Activated B cell treated with CpG ODN at 0.5 μM for 24 hours (primary cell): ENCODE measurements around the gene RNF126. TPM values are rescaled to one million over a fixed set of nuclear protein-coding genes. Genes with fewer than 3 reads are reported as not detected.
"Not testable (repeated sequence)": the region's sequence is repeated elsewhere in the genome, so short reads cannot be mapped to it uniquely, and the experiment has no call there.

Experiments used
- ATAC-seq: fragments of 200-7000 bp; cut with Tn5 transposase; one replicate; pipeline ENCODE4 v1.10.0; 2021; ENCODE audit warnings: low read depth, mild to moderate bottlenecking, moderate library complexity
- CTCF ChIA-PET: fragments of 350-600 bp; sonication (Branson Sonifier 250); formaldehyde crosslinking; loops from one replicate; lab custom pipeline; 2021; ENCODE audit warnings: antibody characterized with exemption; lab: Charles Lee
- POLR2A ChIA-PET: fragments of 350-600 bp; sonication (Branson Sonifier 250); formaldehyde crosslinking; loops from one replicate; lab custom pipeline; 2021; ENCODE audit warnings: antibody characterized with exemption; lab: Charles Lee
- DNase-seq: peaks from one replicate; pipeline ENCODE4 v3.0.0; 2022
- H3K27ac Mint-ChIP-seq: one replicate; pipeline ENCODE4 v1.8.0; 2020; ENCODE audit warnings: mixed read lengths
- H3K27me3 Mint-ChIP-seq: one replicate; pipeline ENCODE4 v1.8.0; 2021; ENCODE audit warnings: mixed read lengths
- H3K36me3 Mint-ChIP-seq: one replicate; pipeline ENCODE4 v1.8.0; 2021; ENCODE audit warnings: low read depth, mixed read lengths
- H3K4me1 Mint-ChIP-seq: one replicate; pipeline ENCODE4 v1.8.0; 2021; ENCODE audit warnings: mixed read lengths
- H3K4me3 Mint-ChIP-seq: one replicate; pipeline ENCODE4 v1.8.0; 2020; ENCODE audit warnings: mild to moderate bottlenecking, mixed read lengths
- H3K9me3 Mint-ChIP-seq: one replicate; pipeline ENCODE4 v1.8.0; 2020; ENCODE audit warnings: mixed read lengths
- intact Hi-C: fragments of 100-400 bp; cut with micrococcal nuclease; formaldehyde crosslinking; loops from one replicate; pipeline ENCODE4 v1.15.1; 2024
- total RNA-seq: library from RNA; stranded (reverse); gene quantifications from 2 replicates; pipeline ENCODE4 v1.2.3, GENCODE V29; 2022
- TF ChIP-seq, protein P1 (sequence below): fragments of 200-600 bp; IDR thresholded peaks from one replicate; pipeline ENCODE4 v1.8.0; 2022; ENCODE audit warnings: antibody characterized with exemption, mild to moderate bottlenecking

The RNF126 gene
- total RNA-seq, 1 donor from 2014 or later = 82.7 TPM

DNA sequence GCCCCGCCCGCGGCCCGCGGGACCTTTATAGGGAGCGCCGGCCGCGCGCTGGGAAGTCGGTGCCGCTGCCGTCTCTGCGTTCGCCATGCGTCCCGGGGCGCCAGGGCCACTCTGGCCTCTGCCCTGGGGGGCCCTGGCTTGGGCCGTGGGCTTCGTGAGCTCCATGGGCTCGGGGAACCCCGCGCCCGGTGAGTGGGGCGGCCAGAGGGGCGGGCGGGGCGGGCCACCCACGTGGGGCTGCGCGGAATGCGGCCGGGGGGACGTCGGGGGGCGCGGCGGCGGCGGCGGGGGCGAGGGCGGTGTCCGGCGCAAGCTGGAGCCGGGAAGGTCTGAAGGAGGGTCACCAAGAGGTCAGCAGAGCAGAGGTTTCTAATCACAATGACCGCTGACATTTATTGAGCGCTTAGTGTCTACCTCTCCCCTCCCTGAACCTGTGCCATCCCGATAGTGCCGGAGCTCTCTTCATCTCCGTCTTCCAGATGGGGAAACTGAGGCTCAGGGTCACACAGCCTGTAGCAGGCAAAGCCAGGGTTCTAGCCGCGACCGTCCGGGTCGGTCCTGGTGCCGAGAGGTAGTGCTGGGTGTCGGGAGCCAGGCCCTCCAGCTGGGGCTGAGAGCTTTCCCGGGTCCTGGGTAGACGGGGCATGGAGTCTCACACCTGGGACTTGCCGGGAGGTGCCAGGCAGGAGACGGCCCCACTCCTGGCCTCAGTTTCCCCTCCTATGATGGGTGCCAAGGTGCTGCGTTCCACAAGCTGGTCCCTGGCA is 13.5 kb upstream of the RNF126 start, which contains the start of gene FSTL3:
FSTL3 (plus strand) TSS at position 54 of the 767 bp plus-strand sequence; CDS start at position 86, 32 bp downstream.
- peaks cover 1% of the 10 kb centered on the region for H3K36me3 Mint-ChIP-seq
- intact Hi-C loops = no loop called here
- POLR2A ChIA-PET = interaction anchor here (0.6 to 0.8 kb wide), 2 partner anchors 13 to 240 kb away, joined by 3 to 4 read pairs; no protein-coding TSS in a partner anchor
- TF ChIP-seq, protein P1, sequence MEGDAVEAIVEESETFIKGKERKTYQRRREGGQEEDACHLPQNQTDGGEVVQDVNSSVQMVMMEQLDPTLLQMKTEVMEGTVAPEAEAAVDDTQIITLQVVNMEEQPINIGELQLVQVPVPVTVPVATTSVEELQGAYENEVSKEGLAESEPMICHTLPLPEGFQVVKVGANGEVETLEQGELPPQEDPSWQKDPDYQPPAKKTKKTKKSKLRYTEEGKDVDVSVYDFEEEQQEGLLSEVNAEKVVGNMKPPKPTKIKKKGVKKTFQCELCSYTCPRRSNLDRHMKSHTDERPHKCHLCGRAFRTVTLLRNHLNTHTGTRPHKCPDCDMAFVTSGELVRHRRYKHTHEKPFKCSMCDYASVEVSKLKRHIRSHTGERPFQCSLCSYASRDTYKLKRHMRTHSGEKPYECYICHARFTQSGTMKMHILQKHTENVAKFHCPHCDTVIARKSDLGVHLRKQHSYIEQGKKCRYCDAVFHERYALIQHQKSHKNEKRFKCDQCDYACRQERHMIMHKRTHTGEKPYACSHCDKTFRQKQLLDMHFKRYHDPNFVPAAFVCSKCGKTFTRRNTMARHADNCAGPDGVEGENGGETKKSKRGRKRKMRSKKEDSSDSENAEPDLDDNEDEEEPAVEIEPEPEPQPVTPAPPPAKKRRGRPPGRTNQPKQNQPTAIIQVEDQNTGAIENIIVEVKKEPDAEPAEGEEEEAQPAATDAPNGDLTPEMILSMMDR = no peak
- no peak for DNase-seq
- CTCF ChIA-PET = interaction anchor here (1.4 kb wide), 1 partner anchor 58 kb away, joined by 4 read pairs; no protein-coding TSS in a partner anchor
- no peaks in the 10 kb centered on the region for H3K9me3 Mint-ChIP-seq
- peaks cover 16% of the 10 kb centered on the region for H3K27me3 Mint-ChIP-seq
- no peak within 1 kb of the TSS for H3K27ac Mint-ChIP-seq
- peaks cover 15% of the 10 kb centered on the region for H3K4me1 Mint-ChIP-seq
- peak within 1 kb of the TSS; percentile 25 for H3K4me3 Mint-ChIP-seq
- no peak for ATAC-seq

DNA sequence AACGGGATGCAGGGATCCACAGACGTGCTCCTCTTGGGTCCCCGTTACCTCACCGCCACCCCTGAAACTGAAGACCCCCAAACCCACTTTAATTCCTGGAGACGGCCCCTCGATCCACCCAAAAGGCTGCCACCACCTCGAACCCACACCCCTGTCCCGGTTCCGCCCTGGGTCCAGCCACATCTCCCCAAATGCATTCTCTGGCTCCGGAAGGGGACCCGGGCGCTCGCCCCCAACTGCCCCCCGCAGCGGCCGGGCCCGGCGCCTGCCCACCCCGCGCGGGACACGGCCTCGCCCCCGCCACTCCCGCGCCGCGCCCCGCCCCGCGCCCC is 13.0 kb upstream of the RNF126 start:
- no peaks in the 10 kb centered on the region for H3K9me3 Mint-ChIP-seq
- ChIA-PET CTCF (interaction anchor here (1.4 kb wide), 1 partner anchor 58 kb away, joined by 4 read pairs; no protein-coding TSS in a partner anchor), POLR2A (interaction anchor here (0.6 kb wide), 1 partner anchor 240 kb away, joined by 3 read pairs; no protein-coding TSS in a partner anchor)
- H3K36me3 Mint-ChIP-seq = peaks cover 1% of the 10 kb centered on the region
- TF ChIP-seq, protein P1 = no peak
- H3K4me3 Mint-ChIP-seq = no peak overlapping the region
- intact Hi-C loops = no loop called here
- no peak for DNase-seq
- no peak overlapping the region for H3K27ac Mint-ChIP-seq
- H3K4me1 Mint-ChIP-seq = peaks cover 13% of the 10 kb centered on the region
- no peak for ATAC-seq
- H3K27me3 Mint-ChIP-seq = peaks cover 16% of the 10 kb centered on the region

DNA sequence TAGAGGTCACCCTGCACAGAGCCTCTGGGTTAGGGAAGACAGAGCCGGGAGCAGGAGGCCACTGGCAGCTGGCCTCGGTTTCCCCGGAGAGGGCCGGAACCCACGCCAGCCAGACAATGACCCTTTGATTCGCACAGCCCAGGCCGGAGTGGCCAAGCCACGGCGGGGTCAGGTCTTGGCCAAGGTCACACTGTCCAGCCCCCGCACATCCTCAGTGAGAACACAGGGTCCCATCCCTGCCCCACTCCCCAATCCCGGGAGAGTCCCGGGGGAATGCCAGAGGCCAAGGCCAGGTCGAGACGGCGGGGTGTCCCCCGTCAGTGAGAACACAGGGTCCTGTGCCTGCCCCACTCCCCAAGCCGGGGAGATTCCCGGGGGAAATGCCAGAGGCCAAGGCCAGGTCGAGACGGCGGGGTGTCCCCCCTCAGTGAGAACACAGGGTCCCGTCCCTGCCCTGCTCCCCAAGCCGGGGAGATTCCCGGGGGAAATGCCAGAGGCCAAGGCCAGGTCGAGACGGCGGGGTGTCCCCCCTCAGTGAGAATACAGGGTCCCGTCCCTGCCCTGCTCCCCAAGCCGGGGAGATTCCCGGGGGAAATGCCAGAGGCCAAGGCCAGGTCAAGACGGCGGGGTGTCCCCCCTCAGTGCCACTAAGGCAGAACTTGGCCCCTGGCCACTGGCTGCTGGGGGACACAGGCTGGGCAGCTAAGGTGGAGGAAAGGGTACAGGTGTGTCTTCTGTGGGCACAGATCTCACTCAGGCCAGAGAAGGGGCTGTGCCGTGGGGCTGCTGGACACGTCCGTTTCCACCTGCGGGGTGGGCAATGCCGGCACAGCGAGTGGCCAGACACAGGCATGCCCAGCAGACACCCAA is 11.5 kb upstream of the RNF126 start:
- intact Hi-C loops = no loop called here
- H3K36me3 Mint-ChIP-seq = no peaks in the 10 kb centered on the region
- H3K9me3 Mint-ChIP-seq = no peaks in the 10 kb centered on the region

DNA sequence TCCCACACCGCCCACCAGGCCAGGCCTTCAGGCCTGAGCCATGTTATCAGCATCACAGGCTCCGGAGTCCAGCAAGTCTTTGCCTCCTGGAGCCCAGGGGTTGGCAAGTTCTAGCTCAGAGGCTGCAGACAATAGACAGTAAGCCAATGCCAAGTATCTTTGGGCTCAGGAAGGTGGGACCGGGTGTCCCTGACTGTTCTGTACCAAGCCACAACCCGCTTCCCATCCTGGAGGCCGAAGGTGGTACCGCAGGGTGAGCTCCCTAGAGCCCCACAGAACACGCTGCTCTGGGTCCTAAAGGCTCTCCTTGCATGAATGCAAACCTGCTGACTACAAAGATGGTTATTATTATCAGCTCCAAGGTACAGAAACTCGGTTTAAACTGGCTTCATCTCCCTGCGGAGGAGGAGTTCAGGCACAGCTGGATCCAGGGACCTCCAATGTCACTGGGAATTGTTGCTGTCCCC is 7.6 kb upstream of the RNF126 start:
- no peak overlapping the region for H3K27ac Mint-ChIP-seq
- DNase-seq = no peak
- peaks cover 17% of the 10 kb centered on the region for H3K27me3 Mint-ChIP-seq
- no peak overlapping the region for H3K4me3 Mint-ChIP-seq
- ATAC-seq = no peak
- no peaks in the 10 kb centered on the region for H3K36me3 Mint-ChIP-seq
- TF ChIP-seq, protein P1 = no peak
- ChIA-PET POLR2A (interaction anchor here (1.1 kb wide), 1 partner anchor 126 kb away, joined by 3 read pairs; no protein-coding TSS in a partner anchor), CTCF (interaction anchor here (1.8 kb wide), 1 partner anchor 9 kb away, joined by 4 read pairs; no protein-coding TSS in a partner anchor)
- H3K9me3 Mint-ChIP-seq = no peaks in the 10 kb centered on the region
- intact Hi-C loops = no loop called here
- H3K4me1 Mint-ChIP-seq = peaks cover 4% of the 10 kb centered on the region

More for the DNA sequence above, 11.5 kb upstream of the RNF126 start:
- Mint-ChIP-seq H3K4me3 (no peak overlapping the region), H3K4me1 (peaks cover 8% of the 10 kb centered on the region), H3K27ac (no peak overlapping the region), H3K27me3 (peaks cover 16% of the 10 kb centered on the region)
- CTCF ChIA-PET = no interaction called here
- ATAC-seq = no peak
- no peak for DNase-seq
- TF ChIP-seq, protein P1 = no peak
- POLR2A ChIA-PET = no interaction called here

DNA sequence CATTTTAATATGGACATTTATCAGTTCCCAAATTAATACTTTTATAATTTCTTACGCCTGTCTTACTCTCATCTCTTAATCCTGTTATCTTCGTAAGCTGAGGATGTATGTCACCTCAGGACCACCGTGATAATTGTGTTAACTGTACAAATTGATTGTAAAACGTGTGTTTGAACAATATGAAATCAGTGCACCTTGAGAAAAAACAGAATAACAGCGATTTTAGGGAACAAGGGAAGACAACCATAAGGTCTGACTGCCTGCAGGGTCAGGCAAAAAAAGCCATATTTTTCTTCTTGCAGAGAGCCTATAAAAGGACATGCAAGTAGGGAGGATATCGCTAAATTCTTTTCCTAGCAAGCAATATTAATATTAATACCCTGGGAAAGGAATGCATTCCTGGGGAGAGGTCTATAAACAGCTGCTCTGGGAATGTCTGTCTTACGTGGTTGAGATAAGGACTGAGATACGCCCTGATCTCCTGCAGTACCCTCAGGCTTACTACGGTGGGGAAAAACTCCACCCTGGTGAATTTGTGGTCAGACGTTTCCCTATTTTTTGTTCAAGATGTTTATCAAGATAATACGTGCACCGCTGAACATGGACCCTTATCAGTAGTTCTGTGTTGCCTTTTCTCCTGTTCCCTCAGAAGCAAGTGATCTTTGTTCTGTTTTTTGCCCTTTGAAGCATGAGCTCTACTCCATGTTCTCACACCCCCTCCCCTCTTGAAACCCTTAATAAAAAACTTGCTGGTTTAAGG is 5.8 kb upstream of the RNF126 start:
- not testable (repeated sequence) for H3K36me3 Mint-ChIP-seq, H3K27ac Mint-ChIP-seq, H3K9me3 Mint-ChIP-seq, DNase-seq, H3K4me3 Mint-ChIP-seq, ATAC-seq, H3K27me3 Mint-ChIP-seq
- peaks cover 12% of the 10 kb centered on the region for H3K4me1 Mint-ChIP-seq
- CTCF ChIA-PET = interaction anchor here (0.7 kb wide), 1 partner anchor 65 kb away, joined by 4 read pairs; no protein-coding TSS in a partner anchor
- intact Hi-C loops = loop anchor here (10.0 kb wide), 2 partner anchors 54 to 576 kb away; partner anchors contain the start of genes ATP5F1D and MIDN
- POLR2A ChIA-PET = interaction anchor here (1.2 kb wide), 1 partner anchor 11 kb away, joined by 7 read pairs; no protein-coding TSS in a partner anchor

DNA sequence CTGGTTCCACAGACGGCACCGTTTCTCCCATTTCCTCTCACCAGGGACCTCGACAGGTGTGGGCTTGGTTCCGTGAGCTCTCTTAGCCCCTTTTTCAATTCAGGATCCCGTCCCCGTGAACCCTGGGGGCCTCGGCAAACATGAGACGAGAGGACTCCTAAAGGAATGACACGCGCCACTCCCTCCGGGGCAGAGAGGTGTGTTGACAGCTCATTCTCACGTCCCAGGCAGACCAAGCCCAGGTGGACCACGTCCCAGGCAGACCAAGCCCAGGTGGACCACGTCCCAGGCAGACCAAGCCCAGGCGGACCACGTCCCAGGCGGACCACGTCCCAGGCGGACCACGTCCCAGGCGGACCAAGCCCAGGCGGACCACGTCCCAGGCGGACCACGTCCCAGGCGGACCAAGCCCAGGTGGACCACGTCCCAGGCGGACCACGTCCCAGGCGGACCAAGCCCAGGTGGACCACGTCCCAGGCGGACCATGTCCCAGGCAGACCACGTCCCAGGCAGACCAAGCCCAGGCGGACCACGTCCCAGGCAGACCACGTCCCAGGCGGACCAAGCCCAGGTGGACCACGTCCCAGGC is 4.1 kb upstream of the RNF126 start:
- not testable (repeated sequence) for H3K36me3 Mint-ChIP-seq, H3K27ac Mint-ChIP-seq, DNase-seq, H3K4me3 Mint-ChIP-seq, H3K27me3 Mint-ChIP-seq, ATAC-seq, H3K9me3 Mint-ChIP-seq
- ChIA-PET POLR2A (interaction anchor here (0.6 kb wide), 1 partner anchor 11 kb away, joined by 7 read pairs; no protein-coding TSS in a partner anchor), CTCF (interaction anchor here (1.6 kb wide), 1 partner anchor 13 kb away, joined by 3 read pairs; no protein-coding TSS in a partner anchor)
- intact Hi-C loops = loop anchor here (10.0 kb wide), 2 partner anchors 52 to 578 kb away; partner anchors contain the start of genes ATP5F1D and MIDN
- peaks cover 18% of the 10 kb centered on the region for H3K4me1 Mint-ChIP-seq
